Measurements from ENCODE around the gene C15orf62.

C15orf62 gene

DNA sequence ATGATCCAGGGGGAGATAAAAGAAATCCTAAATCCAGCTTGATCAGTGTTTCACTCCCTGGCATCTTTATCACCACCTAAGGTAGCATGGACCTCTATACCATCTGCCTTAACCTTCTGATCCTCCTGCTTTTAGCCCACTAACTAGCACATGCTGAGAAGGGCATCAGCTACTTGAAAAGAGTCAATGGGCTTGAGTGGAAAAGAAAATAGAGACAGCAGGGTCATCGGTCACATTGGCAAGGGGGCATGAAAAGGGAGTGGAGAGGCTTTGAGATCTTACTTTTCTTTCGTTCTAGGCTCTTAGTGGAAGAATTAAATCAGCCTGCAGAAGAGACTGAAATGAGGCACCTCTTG is 36.9 kb downstream of the C15orf62 start:
- Histone ChIP-seq H3K4me1 (ENCODE audit: insufficient read depth, low read length) (peaks cover 4% of the 10 kb centered on the region; the same call in 1 of the 2 replicates), H3K36me3 (ENCODE audit: insufficient read depth, low read length) (no peaks in the 10 kb centered on the region), H3K9ac (ENCODE audit: low read depth, low read length) (peak overlapping the region; percentile 81), H3K9me3 (ENCODE audit: control insufficient read depth, insufficient read depth, low read length) (no peaks in the 10 kb centered on the region)

DNA sequence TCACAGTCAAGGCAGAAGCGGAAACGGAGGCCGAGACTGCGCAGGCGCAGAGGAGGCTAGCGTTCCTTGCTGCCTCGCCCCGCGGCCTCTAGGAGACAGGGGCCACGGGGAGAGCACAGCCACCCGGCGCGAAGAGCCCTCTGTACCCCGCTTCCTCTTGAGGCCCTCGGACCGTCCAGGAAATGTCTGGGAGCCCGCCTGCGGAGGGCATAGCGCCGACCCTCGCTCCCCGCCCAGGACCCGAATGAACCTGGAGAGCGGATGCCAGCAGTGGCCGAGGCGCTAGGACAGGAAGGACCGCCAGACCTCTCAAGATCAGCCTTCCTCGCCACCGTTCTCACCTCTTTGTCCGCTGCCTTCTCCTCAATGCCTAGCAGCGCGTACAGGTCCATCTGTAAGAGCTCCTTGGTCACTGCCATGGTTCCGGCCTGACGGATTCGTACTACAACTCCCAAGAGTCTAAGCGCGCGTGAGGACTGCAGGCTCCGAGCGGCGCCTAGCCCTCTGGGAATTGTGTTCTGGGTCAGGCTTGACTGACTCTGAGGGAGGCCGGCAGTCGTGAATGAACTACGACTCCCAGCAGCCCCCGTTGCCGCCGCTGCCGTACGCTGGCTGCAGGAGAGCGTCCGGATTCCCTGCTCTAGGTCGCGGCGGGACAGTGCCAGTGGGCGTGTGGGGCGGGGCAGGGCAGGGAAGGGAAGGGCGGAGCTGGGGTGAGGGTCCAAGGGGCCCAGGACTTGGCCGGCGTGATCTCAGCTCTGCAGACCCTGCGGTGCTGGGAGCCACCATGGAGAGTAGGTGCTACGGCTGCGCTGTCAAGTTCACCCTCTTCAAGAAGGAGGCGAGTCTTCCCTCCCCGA is 37.5 kb downstream of the C15orf62 start, which contains the start of the genes DNAJC17 and ZFYVE19:
TSS of gene DNAJC17 (minus strand) at position 446 of the 860 bp plus-strand sequence. CDS start at position 419, 27 bp downstream.
TSS of gene ZFYVE19 (plus strand) at position 62 of the 860 bp plus-strand sequence. CDS start at position 563, 501 bp downstream.
- Histone ChIP-seq H3K9ac (ENCODE audit: low read depth, low read length) (peak within 1 kb of the TSS; percentile 81), H3K4me1 (ENCODE audit: insufficient read depth, low read length) (peaks cover 4% of the 10 kb centered on the region; the same call in 1 of the 2 replicates), H3K36me3 (ENCODE audit: insufficient read depth, low read length) (no peaks in the 10 kb centered on the region), H3K9me3 (ENCODE audit: control insufficient read depth, insufficient read depth, low read length) (no peaks in the 10 kb centered on the region)

DNA sequence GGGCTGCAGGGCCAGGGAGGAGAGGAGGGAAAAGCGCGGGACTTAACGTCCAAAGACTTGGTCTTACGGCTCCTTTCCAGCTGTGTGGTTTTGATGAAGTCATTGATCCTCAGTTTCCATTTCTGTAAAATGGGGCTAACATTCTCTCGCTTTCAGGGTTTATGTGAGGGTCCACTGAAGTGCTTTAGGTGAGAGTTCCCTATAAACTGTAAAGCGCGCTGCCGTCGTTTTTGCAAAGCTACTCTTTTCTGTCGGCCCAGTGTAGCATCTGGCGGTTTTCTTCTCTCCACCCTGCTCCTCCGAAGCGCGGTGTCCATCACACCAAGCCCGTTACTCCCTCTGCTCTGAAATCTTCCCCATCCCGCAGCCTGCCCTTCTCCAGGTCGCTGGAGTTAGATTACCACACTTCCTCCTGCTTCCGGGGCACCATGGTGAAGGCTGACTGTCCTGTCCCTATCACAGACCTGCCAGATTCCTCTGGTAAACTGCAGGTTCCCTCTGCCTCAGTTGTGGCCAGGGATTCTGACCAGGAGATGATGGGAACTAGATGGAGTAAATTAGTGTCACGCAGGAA is 38.2 kb downstream of the C15orf62 start:
- H3K36me3 ChIP-seq (ENCODE audit: insufficient read depth, low read length): no peaks in the 10 kb centered on the region
- peaks cover 4% of the 10 kb centered on the region; the same call in 1 of the 2 replicates for H3K4me1 ChIP-seq (ENCODE audit: insufficient read depth, low read length)
- H3K9me3 ChIP-seq (ENCODE audit: control insufficient read depth, insufficient read depth, low read length): no peaks in the 10 kb centered on the region
- H3K9ac ChIP-seq (ENCODE audit: low read depth, low read length): peak overlapping the region; percentile 81; the same call in 1 of the 2 replicates

DNA sequence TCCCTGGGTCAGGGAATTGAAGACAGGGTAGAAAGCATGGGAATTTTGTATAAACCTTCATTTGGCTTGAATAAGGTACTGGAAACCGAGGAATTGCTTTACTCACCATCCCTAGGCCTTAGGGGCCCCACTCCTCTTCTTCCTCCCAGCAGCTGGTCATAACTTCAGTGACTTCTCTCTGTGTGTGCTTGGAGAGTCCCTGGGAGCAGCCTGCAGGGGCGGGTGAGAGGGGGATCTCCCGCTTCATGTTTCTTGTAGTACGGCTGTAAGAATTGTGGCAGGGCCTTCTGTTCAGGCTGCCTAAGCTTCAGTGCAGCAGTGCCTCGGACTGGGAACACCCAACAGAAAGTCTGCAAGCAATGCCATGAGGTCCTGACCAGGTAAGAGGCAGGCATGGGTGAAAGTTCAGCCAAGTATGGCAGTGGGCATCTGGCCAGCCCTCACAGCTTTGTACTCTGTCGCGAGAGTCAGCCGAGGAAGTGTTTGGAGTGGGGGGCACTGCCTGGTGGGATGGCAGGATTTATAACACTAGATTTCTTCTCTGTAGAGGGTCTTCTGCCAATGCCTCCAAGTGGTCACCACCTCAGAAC is 39.2 kb downstream of the C15orf62 start:
- no peaks in the 10 kb centered on the region for H3K36me3 ChIP-seq (ENCODE audit: insufficient read depth, low read length)
- no peak overlapping the region for H3K9ac ChIP-seq (ENCODE audit: low read depth, low read length)
- peaks cover 4% of the 10 kb centered on the region; the same call in 1 of the 2 replicates for H3K4me1 ChIP-seq (ENCODE audit: insufficient read depth, low read length)
- H3K9me3 ChIP-seq (ENCODE audit: control insufficient read depth, insufficient read depth, low read length): no peaks in the 10 kb centered on the region

DNA sequence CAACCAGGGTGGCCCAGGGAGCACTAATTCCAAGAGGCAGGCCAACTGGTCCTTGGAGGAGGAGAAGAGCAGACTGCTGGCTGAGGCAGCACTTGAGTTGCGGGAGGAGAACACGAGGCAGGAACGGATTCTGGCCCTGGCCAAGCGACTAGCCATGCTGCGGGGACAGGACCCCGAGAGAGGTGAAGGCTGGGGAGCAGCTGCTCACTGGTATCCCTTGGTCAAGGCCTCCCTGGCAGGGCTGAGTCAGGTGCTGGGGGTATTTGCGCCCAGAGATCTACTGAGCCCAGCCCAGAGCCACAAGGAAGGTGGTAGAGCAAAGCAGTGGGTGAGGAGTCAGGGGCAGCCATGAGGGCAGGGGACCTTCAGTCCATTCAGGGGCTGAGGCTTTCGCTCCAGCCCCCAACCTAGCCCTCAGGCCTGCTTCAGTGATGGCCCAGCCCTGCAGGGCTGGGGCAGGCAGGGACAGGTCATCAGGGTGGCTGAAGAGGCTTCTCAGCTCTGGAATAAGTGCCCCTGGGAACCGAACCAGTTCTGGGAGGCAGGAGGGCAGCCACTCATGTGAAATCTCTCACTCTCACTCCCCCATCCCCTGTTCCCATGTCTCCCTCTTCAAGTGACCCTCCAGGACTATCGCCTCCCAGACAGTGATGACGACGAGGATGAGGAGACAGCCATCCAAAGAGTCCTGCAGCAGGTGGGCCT is 43.1 kb downstream of the C15orf62 start:
- no peaks in the 10 kb centered on the region for H3K4me1 ChIP-seq (ENCODE audit: insufficient read depth, low read length)
- H3K9me3 ChIP-seq (ENCODE audit: control insufficient read depth, insufficient read depth, low read length): no peaks in the 10 kb centered on the region
- no peaks in the 10 kb centered on the region for H3K36me3 ChIP-seq (ENCODE audit: insufficient read depth, low read length)
- no peak overlapping the region for H3K9ac ChIP-seq (ENCODE audit: low read depth, low read length)

DNA sequence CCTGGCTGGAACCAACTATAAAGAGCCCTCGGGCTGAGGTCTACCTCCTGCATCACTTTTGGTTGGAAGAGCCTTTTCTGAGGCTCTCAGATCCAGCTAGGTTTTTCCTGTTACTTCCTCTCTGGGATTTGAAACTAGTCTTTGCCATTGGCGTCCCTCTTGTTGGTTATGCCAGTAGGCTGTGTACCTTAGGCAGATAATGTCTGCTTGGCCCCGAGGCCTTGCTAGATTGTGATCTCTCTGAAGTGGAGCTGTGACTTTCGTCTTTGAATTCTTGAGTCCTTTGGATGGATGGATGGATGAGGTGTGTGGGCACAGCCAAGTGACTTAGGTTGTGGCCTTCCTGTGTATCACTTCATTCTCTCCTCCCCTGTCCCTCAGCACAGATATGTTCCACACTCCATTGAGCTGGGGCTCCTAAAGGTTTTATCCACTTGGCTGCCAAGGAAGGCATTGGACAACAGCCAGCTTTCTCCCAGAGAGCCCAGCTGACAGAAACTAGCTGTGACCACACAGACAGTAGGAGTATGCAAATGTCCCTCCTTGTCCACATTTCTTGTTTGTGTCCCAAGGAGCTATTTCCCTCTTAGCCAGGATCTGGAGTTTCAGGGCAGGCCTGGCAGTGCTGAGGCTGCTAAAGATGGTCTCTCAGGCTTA is 45.4 kb downstream of the C15orf62 start:
- no peaks in the 10 kb centered on the region for H3K36me3 ChIP-seq (ENCODE audit: insufficient read depth, low read length)
- H3K9me3 ChIP-seq (ENCODE audit: control insufficient read depth, insufficient read depth, low read length): no peaks in the 10 kb centered on the region
- no peak overlapping the region for H3K9ac ChIP-seq (ENCODE audit: low read depth, low read length)
- H3K4me1 ChIP-seq (ENCODE audit: insufficient read depth, low read length): no peaks in the 10 kb centered on the region

DNA sequence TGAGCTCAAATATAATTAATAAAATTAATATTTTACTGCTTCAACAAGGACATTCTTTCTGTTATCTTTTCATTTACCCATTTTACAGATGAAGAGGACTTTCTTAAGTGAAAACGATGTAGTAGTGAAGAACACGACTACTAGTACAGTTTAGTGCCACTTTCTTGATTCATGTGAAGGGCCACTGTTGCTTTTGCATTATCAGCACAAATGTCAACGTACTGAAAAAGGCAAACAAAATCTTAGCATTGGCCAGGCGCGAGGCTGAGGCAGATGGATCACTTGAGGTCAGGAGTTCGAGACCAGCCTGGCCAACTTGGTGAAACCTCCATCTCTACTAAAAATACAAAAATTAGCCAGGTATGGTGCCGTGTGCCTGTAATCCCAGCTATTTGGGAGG is 49.3 kb downstream of the C15orf62 start:
- H3K9me3 ChIP-seq (ENCODE audit: control insufficient read depth, insufficient read depth, low read length): no peaks in the 10 kb centered on the region
- no peak overlapping the region for H3K9ac ChIP-seq (ENCODE audit: low read depth, low read length)
- no peaks in the 10 kb centered on the region for H3K4me1 ChIP-seq (ENCODE audit: insufficient read depth, low read length)
- H3K36me3 ChIP-seq (ENCODE audit: insufficient read depth, low read length): no peaks in the 10 kb centered on the region

DNA sequence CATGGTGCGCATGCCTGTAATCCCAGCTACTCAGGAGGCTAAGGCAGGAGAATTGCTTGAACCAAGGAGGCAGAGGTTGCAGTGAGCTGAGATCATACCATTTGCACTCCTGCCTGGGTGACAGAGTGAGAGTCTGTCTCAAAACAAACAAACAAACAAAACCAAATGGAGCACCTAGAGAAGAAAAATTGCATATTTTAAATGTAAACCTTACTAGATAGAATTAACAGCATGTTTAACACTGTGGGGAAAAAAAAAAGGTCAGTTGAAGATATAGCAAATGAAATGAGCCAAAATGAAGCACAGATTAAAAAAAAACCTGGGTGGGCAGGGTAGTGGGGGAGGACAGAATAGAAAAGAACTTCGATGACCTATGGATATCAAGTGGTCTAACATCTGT is 51.4 kb downstream of the C15orf62 start:
- no peaks in the 10 kb centered on the region for H3K4me1 ChIP-seq (ENCODE audit: insufficient read depth, low read length)
- no peak overlapping the region for H3K9ac ChIP-seq (ENCODE audit: low read depth, low read length)
- no peaks in the 10 kb centered on the region for H3K9me3 ChIP-seq (ENCODE audit: control insufficient read depth, insufficient read depth, low read length)
- H3K36me3 ChIP-seq (ENCODE audit: insufficient read depth, low read length): no peaks in the 10 kb centered on the region
